Type B pancreatic cell (in vitro differentiated cells): ENCODE measurements around the gene PMEPA1. TPM values are rescaled to one million over a fixed set of nuclear protein-coding genes. Genes with fewer than 3 reads are reported as not detected.

ENCODE experiments used
- DNase-seq: peaks from one replicate; pipeline ENCODE4 v3.0.0; 2021; ENCODE audit warnings: mixed read lengths; ENCODE audit not compliant: unreplicated experiment; ENCODE audit errors: extremely low spot score
- H3K27ac Mint-ChIP-seq: 2 replicates; pipeline ENCODE4 v1.8.0; 2021; ENCODE audit warnings: mild to moderate bottlenecking, mixed read lengths
- H3K27me3 Mint-ChIP-seq: 2 replicates; pipeline ENCODE4 v1.8.0; 2021; ENCODE audit warnings: mixed read lengths
- H3K36me3 Mint-ChIP-seq: 2 replicates; pipeline ENCODE4 v1.8.0; 2021; ENCODE audit warnings: mixed read lengths
- H3K4me1 Mint-ChIP-seq: one replicate; pipeline ENCODE4 v1.8.0; 2021; ENCODE audit warnings: mixed read lengths; ENCODE audit not compliant: unreplicated experiment
- H3K4me3 Mint-ChIP-seq: 2 replicates; pipeline ENCODE4 v1.8.0; 2021; ENCODE audit warnings: mild to moderate bottlenecking, mixed read lengths
- H3K9me3 Mint-ChIP-seq: 2 replicates; pipeline ENCODE4 v1.8.0; 2021; ENCODE audit warnings: mixed read lengths
- total RNA-seq: library from RNA; stranded (reverse); gene quantifications from 2 replicates; pipeline ENCODE4 v1.2.1, GENCODE V29; 2021; ENCODE audit warnings: low replicate concordance
- TF ChIP-seq, protein P1 (sequence below): fragments of 200-600 bp; sonication (generic); conservative IDR thresholded peaks from 2 replicates; pipeline ENCODE4 v1.5.0; 2021; ENCODE audit warnings: antibody characterized with exemption, mild to moderate bottlenecking

The PMEPA1 gene
- total RNA-seq, 1 donor from 2014 or later: 8.8 TPM

DNA sequence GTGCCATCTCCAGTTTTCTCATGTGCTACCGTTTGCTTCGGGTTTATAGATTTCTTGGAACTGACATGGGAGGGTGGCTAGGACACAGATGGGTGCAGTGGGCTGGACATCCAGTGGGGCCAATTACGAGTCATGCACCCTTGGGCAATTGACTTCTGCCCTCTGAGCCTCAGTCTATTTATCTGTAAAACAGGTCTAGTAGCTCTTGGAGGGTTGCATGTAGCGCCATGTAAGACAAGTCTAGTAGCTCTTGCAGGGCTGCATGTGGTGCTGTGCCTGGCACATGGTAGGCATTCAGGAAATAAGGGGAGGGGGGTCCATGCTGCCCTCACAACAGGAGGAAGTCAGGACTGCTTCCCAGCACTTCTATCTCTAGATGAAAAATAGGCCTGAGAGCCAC, 15.3 kb downstream of the PMEPA1 start:
- TF ChIP-seq, protein P1, sequence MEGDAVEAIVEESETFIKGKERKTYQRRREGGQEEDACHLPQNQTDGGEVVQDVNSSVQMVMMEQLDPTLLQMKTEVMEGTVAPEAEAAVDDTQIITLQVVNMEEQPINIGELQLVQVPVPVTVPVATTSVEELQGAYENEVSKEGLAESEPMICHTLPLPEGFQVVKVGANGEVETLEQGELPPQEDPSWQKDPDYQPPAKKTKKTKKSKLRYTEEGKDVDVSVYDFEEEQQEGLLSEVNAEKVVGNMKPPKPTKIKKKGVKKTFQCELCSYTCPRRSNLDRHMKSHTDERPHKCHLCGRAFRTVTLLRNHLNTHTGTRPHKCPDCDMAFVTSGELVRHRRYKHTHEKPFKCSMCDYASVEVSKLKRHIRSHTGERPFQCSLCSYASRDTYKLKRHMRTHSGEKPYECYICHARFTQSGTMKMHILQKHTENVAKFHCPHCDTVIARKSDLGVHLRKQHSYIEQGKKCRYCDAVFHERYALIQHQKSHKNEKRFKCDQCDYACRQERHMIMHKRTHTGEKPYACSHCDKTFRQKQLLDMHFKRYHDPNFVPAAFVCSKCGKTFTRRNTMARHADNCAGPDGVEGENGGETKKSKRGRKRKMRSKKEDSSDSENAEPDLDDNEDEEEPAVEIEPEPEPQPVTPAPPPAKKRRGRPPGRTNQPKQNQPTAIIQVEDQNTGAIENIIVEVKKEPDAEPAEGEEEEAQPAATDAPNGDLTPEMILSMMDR: no peak
- DNase-seq: no peak
- Mint-ChIP-seq H3K4me1 (peaks cover 30% of the 10 kb centered on the region), H3K27me3 (peaks cover 13% of the 10 kb centered on the region), H3K9me3 (no peaks in the 10 kb centered on the region), H3K4me3 (no peak overlapping the region), H3K27ac (no peak overlapping the region), H3K36me3 (no peaks in the 10 kb centered on the region)

GRCh38 chr20:57693670-57694329, 16.0 kb downstream of the PMEPA1 start:
- Mint-ChIP-seq H3K27ac (peak overlapping the region; percentile 48), H3K36me3 (no peaks in the 10 kb centered on the region), H3K27me3 (peaks cover 13% of the 10 kb centered on the region), H3K9me3 (no peaks in the 10 kb centered on the region), H3K4me1 (peaks cover 30% of the 10 kb centered on the region), H3K4me3 (no peak overlapping the region)
- DNase-seq: no peak
- TF ChIP-seq, protein P1: no peak

DNA sequence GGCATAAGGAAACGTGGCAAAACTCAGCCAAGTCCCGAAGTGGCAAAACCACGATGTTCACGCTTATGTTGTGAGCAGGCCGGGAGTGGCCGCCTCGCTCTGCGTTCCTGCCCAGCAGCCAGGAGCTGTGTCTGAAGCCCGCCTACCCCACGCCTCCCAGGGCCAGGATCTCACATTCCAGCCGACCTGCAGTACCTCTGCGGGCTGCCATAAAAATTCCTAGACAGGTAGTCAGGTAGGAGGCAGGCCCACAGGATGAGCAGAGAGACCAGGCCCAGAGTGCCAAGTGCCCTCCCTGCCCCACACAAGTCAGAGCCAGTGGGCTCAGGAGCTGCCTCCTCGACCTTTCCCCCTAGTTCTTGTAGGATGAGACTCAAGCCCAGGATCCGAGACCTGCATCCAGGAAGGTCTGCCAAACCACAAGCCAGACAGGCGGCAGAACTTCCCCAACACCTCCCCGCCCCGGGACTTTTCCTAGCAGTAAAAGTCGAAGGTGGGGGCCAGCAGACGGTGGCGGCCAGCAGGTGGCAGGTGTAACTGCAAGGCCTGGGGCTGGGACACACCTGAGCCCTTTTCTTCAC, 16.7 kb downstream of the PMEPA1 start:
- peak overlapping the region; percentile 48 for H3K27ac Mint-ChIP-seq
- H3K36me3 Mint-ChIP-seq: no peaks in the 10 kb centered on the region
- H3K27me3 Mint-ChIP-seq: peaks cover 8% of the 10 kb centered on the region
- no peak for DNase-seq
- no peak overlapping the region for H3K4me3 Mint-ChIP-seq
- H3K4me1 Mint-ChIP-seq: peaks cover 27% of the 10 kb centered on the region
- TF ChIP-seq, protein P1: no peak
- H3K9me3 Mint-ChIP-seq: no peaks in the 10 kb centered on the region

DNA sequence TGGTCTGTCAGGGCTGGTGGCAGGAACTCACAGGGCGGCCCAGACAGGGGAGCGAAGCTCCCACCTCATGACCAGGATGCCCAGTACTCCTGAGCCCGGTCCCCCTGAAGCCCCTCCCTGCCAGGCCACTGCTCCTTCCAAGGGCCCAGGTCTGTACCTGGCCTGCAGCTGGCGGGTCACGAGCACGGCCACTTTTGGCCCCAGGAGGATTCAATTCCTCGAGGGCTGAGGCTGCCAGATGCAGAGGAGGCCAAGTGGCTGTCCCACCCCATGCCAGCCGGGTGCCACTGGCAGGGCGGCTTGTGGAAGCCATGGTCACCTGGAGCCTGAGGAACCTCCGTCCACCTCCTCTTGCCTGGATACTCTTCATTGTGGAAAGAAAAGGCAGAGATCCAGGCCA, 17.4 kb downstream of the PMEPA1 start:
- Mint-ChIP-seq H3K36me3 (no peaks in the 10 kb centered on the region), H3K27me3 (peaks cover 4% of the 10 kb centered on the region), H3K4me1 (peaks cover 26% of the 10 kb centered on the region), H3K27ac (no peak overlapping the region), H3K4me3 (no peak overlapping the region), H3K9me3 (no peaks in the 10 kb centered on the region)
- TF ChIP-seq, protein P1: no peak
- DNase-seq: no peak

GRCh38 chr20:57691699-57692098, 18.1 kb downstream of the PMEPA1 start:
- TF ChIP-seq, protein P1: no peak
- Mint-ChIP-seq H3K4me3 (no peak overlapping the region), H3K27ac (peak overlapping the region; percentile 39), H3K9me3 (no peaks in the 10 kb centered on the region), H3K4me1 (peaks cover 27% of the 10 kb centered on the region), H3K36me3 (no peaks in the 10 kb centered on the region), H3K27me3 (peaks cover 5% of the 10 kb centered on the region)
- DNase-seq: no peak
